Measurements from ENCODE around the gene ARMC9. TPM values are rescaled to one million over a fixed set of nuclear protein-coding genes. Genes with fewer than 3 reads are reported as not detected.

Gene ARMC9
- total and polyA plus RNA-seq, 2 donors (not counting 3 experiments of a cell fraction or from before 2014, with no cell fraction given), result 16.4 to 24.2 TPM

- H2AFZ ChIP-seq (ENCODE audit: low read depth, low read length), result no peak overlapping the region
- H3K79me2 ChIP-seq (ENCODE audit: control insufficient read depth, insufficient read depth, low read length), result no peaks in the 10 kb centered on the region
- H4K20me1 ChIP-seq (replicated peaks; ENCODE audit: control insufficient read depth, extremely low read depth, insufficient read depth, low read length), result no peaks in the 10 kb centered on the region
- no peak for DNase-seq (ENCODE audit: low read depth, low spot score)
- intact Hi-C loops (cut with micrococcal nuclease), result no loop called here
- FAIRE-seq, result no peak
- H3K9ac ChIP-seq (replicated peaks; ENCODE audit: extremely low read depth, insufficient read depth, low read length), result no peak overlapping the region
- H3K4me1 ChIP-seq (ENCODE audit: control insufficient read depth, extremely low read depth, insufficient read depth, low read length), result peaks cover 11% of the 10 kb centered on the region
- no peak overlapping the region for H3K27ac ChIP-seq (ENCODE audit: insufficient read depth, low read depth, low read length)
- H3K4me2 ChIP-seq (ENCODE audit: insufficient read depth, low read length), result no peak overlapping the region
- H3K36me3 ChIP-seq (ENCODE audit: control insufficient read depth in 2 of 2, extremely low read depth in 1 of 2, insufficient read depth in 2 of 2, low read length in 2 of 2), result peaks cover 0 to 2% of the 10 kb centered on the region in 2 experiments
- no TSS peak for BruUV-seq (replicated peaks)
- POLR2A ChIA-PET, result no interaction called here
- TF ChIP-seq POLR2AphosphoS5 (IDR thresholded peaks at IDR 0.05; ENCODE audit: insufficient read depth, low read depth, low read length) (no peak), MAX (IDR thresholded peaks at IDR 0.05; ENCODE audit: insufficient read depth, insufficient read length) (no peak), JUN (IDR thresholded peaks at IDR 0.05; ENCODE audit: borderline replicate concordance, insufficient read depth, insufficient read length, low read depth) (no peak), MYC (IDR thresholded peaks at IDR 0.05; ENCODE audit: low read depth, low read length) (no peak), CTCF (IDR thresholded peaks at IDR 0.05; ENCODE audit: extremely low read depth in 1 of 2, insufficient read depth in 1 of 2, low read depth in 1 of 2, low read length in 2 of 2) (no peak), FOS (IDR thresholded peaks at IDR 0.05; ENCODE audit: borderline replicate concordance, insufficient read depth, low read length) (no peak), POLR2A (IDR thresholded peaks at IDR 0.05; ENCODE audit: low read depth, low read length) (no peak), EZH2 (IDR thresholded peaks at IDR 0.05; ENCODE audit: borderline replicate concordance, low read depth, low read length, severe bottlenecking) (no peak), GATA2 (IDR thresholded peaks at IDR 0.05; ENCODE audit: insufficient read depth, insufficient read length, low read depth, low read length) (no peak)
- no peaks in the 10 kb centered on the region for H3K27me3 ChIP-seq (ENCODE audit: control insufficient read depth in 2 of 2, insufficient read depth in 2 of 2, low read length in 2 of 2)
- no peaks in the 10 kb centered on the region for H3K9me1 ChIP-seq (replicated peaks; ENCODE audit: control insufficient read depth, extremely low read depth, insufficient read depth, low read length)
- no peak overlapping the region for H3K4me3 ChIP-seq (replicated peaks in 1 of 3; ENCODE audit: insufficient read depth in 1 of 3, low read depth in 1 of 3, low read length in 3 of 3)
- CTCF ChIA-PET, result interaction anchor here (1.3 kb wide), 1 partner anchor 34 kb away, joined by 3 read pairs; no protein-coding TSS in a partner anchor
- dilution Hi-C loops (cut with MboI; ENCODE audit: extremely low pct_ligation_motif_present, low sequenced_read_pairs), result no loop called here
- H3K9me3 ChIP-seq (replicated peaks; ENCODE audit: control insufficient read depth, insufficient read depth, low read length), result no peaks in the 10 kb centered on the region
Measured at GRCh38 chr2:231331533-231331932, 133.1 kb downstream of the ARMC9 start.

All from endothelial cell of umbilical vein (primary cell).